Ovary (tissue), 9 donors: Measurements from ENCODE around the gene STUM. TPM values are rescaled to one million over a fixed set of nuclear protein-coding genes. Genes with fewer than 3 reads are reported as not detected.

Experiments used
- DNase-seq, 5 donors: peaks; one replicate each; pipeline ENCODE4 v3.0.0-alpha.2; 2019 to 2020
- H3K27ac ChIP-seq, 2 donors: fragments of 200-600 bp; one replicate each; pipeline versions ENCODE4 v1.5.1 to v1.8.0; 2019 to 2022
- H3K27me3 ChIP-seq: fragments of 200-600 bp; one replicate; pipeline ENCODE4 v1.8.0; 2022
- H3K36me3 ChIP-seq: fragments of 200-600 bp; sonication (generic); one replicate; pipeline ENCODE4 v1.5.1; 2019
- H3K4me1 ChIP-seq: one replicate; pipeline ENCODE4 v1.8.1; 2013; ENCODE audit warnings: mild to moderate bottlenecking, moderate library complexity; ENCODE audit not compliant: insufficient read depth
- H3K4me3 ChIP-seq: fragments of 200-600 bp; sonication (generic); one replicate; pipeline ENCODE4 v1.5.1; 2017
- H3K9me3 ChIP-seq, 2 donors: fragments of 200-600 bp in 1 of 2; sonication (generic) in 1 of 2; one replicate each; pipeline versions ENCODE4 v1.5.1 to v1.8.1; 2013 to 2019; ENCODE audit warnings: mild to moderate bottlenecking in 1 of 2, moderate library complexity in 1 of 2
- CTCF ChIP-seq, 3 donors: fragments of 450-650 bp in 2 of 3; fragments of 200-600 bp in 1 of 3; IDR thresholded peaks; one replicate each; pipeline versions ENCODE4 v1.5.1 to v1.8.0; 2016 to 2022; ENCODE audit warnings: antibody characterized with exemption in 3 of 3, mild to moderate bottlenecking in 1 of 3
- EP300 ChIP-seq: sonication (generic); formaldehyde crosslinking; IDR thresholded peaks from one replicate; pipeline ENCODE4 v1.6.1; 2017; ENCODE audit warnings: antibody characterized with exemption
- POLR2A ChIP-seq: fragments of 450-650 bp; IDR thresholded peaks from one replicate; pipeline ENCODE4 v1.6.1; 2017; ENCODE audit warnings: antibody characterized with exemption, mild to moderate bottlenecking, moderate library complexity
- WGBS, 3 donors: extraction: QIAGEN DNeasy Blood & Tissue Kit in 1 of 3; methylation state at CpG; one replicate each; pipeline versions ENCODE4 v1.1.5 to v1.1.7; 2013 to 2017; 5-methylcytosine and 5-hydroxymethylcytosine counted together
- intact Hi-C, 4 donors: fragments of 100-400 bp; cut with DNase I; formaldehyde crosslinking; loops; one replicate each; pipeline versions ENCODE4 v1.11.0 to v1.15.1; 2022 to 2023
- polyA plus RNA-seq, 2 donors: library from polyadenylated mRNA; stranded (reverse); fragments of 200-250 nt in 1 of 2; fragments of 350-450 nt in 1 of 2; fragmentation: Illumina TruSeq in 1 of 2; extraction: RNeasy Lipid Tissue Mini Kit (QIAGEN cat#74804) in 1 of 2; gene quantifications; one replicate each; pipeline ENCODE4 v1.2.3, GENCODE V29; 2013 to 2014
- total RNA-seq, 7 donors: library from RNA; depleted of rRNA in 2 of 7; stranded (reverse); fragments of >200 nt in 2 of 7; fragmentation: NEBNext Ultra II Directional in 3 of 7; extraction: Animal tissue kit (Norgen Biotek cat#: 25700) in 3 of 7; gene quantifications; one replicate each; pipeline versions ENCODE4 v1.1.0 to v1.2.4, GENCODE V29; 2016 to 2023
- donor health status: DM: no; HTN: no; CAD: no; lungs with moderate emphysema.
- donor health status: DM: no; HTN: no; CAD: no.
- donor health status: Bipolar disorder and iron deficiency.
- donor health status: DM: yes; HTN: yes; CAD: no.
- donor health status: DM: no; HTN: no; CAD: no.
- donor health status: DM: yes; HTN: yes; CAD: no.

The STUM gene
- total and polyA plus RNA-seq, 9 donors, result 0.24 to 6.1 (median 2.5) TPM

DNA sequence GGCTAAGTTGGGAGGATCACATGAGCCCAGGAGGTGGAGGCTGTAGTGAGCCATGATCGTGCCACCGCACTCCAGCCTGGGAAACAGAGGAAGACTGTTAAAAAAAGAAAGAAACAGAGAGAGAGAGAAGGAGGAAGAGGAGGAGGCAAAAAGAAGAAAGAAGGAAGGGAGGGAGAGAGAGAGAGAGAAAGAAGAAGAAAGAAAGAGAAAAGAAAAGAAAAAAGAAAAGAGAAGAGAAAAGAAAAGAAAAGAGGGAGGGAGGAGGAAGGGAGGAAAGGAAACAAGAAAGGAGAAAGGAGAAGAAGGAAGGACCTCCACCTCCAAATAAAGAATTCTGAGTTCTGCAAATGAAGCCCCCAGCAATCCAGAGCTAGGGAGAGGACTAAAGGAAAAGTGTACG lies 82.0 kb downstream of the STUM start:
- H3K27me3 ChIP-seq, result no peaks in the 10 kb centered on the region
- DNase-seq, result no peak
- no peak overlapping the region for H3K27ac ChIP-seq
- H3K4me3 ChIP-seq, result no peak overlapping the region
- H3K9me3 ChIP-seq, result no peaks in the 10 kb centered on the region
- no peak for TF ChIP-seq EP300
- TF ChIP-seq POLR2A, result no peak
- no peak for TF ChIP-seq CTCF (IDR thresholded peaks at IDR 0.05)
- 91 to 93% (median 92%) methylated on average over 3 of the region's 3 CpGs for WGBS, 3 donors
- no peaks in the 10 kb centered on the region for H3K36me3 ChIP-seq
- peaks cover 6% of the 10 kb centered on the region for H3K4me1 ChIP-seq
- intact Hi-C loops, result loop anchor here in 3 of 4 donors (5.0 to 10.0 kb wide), 5 partner anchors 83 to 914 kb away; partner anchors contain the start of gene STUM (in 1 of the 3)

DNA sequence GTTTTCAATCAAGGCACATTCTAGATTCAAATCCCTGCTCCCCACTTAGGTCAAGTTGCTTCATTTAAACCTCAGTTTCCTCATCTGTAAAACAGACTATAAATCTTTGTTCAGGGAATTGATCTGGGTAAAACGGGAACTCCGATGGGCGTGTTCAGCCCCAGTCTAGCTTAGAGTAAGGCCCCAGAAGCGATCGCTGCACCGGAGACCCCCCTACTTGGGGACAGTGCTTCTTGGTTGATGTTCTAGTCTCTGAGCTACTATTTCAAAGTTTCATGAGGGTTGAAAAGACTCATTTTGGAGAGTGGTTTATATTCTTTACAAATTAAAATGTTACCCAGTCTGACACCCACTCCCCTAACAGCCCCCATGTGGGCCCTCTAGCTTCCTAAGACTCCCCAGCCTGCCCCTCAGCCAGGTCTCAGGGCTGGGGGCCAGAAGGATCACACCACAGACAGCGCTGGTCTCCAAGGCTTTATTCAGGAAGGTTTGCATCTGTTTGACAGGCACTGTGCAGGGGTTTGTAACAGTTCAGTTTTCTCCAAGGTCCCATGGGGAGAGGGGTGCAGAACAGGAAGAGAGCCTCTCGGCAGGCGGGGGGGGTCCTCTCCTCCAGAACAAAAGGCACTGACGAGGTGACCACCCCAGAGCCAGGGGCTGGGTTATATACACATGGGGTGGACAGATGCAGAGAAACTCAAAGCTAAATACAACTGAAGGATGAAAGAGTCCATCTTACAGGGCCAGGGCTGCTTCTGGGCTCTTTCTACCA lies 82.9 kb downstream of the STUM start:
- intact Hi-C loops, result loop anchor here in 3 of 4 donors (5.0 to 10.0 kb wide), 5 partner anchors 84 to 913 kb away; partner anchors contain the start of gene STUM (in 1 of the 3)
- no peak overlapping the region for H3K27ac ChIP-seq
- TF ChIP-seq EP300, result no peak
- no peak for TF ChIP-seq CTCF (IDR thresholded peaks at IDR 0.05)
- no peak for TF ChIP-seq POLR2A
- peaks cover 3% of the 10 kb centered on the region for H3K4me1 ChIP-seq
- no peak overlapping the region for H3K4me3 ChIP-seq
- DNase-seq, result peak in 2 of 5 donors; percentile 11 to 22
- no peaks in the 10 kb centered on the region for H3K9me3 ChIP-seq
- H3K27me3 ChIP-seq, result no peaks in the 10 kb centered on the region
- 73 to 80% (median 76%) methylated on average over 10 of the region's 10 CpGs for WGBS, 3 donors
- no peaks in the 10 kb centered on the region for H3K36me3 ChIP-seq

GRCh38 chr1:226632169-226632879 lies 83.8 kb downstream of the STUM start:
- H3K27me3 ChIP-seq, result no peaks in the 10 kb centered on the region
- 87 to 89% (median 88%) methylated on average over 9 of the region's 9 CpGs for WGBS, 3 donors
- no peaks in the 10 kb centered on the region for H3K36me3 ChIP-seq
- no peaks in the 10 kb centered on the region for H3K9me3 ChIP-seq
- peak in 2 of 5 donors; percentile 14 to 24 for DNase-seq
- H3K27ac ChIP-seq, result no peak overlapping the region
- no peak for TF ChIP-seq POLR2A
- no peak for TF ChIP-seq CTCF (IDR thresholded peaks at IDR 0.05)
- TF ChIP-seq EP300, result no peak
- intact Hi-C loops, result loop anchor here in 3 of 4 donors (5.0 to 10.0 kb wide), 5 partner anchors 85 to 912 kb away; partner anchors contain the start of gene STUM (in 1 of the 3)
- no peaks in the 10 kb centered on the region for H3K4me1 ChIP-seq
- H3K4me3 ChIP-seq, result no peak overlapping the region

DNA sequence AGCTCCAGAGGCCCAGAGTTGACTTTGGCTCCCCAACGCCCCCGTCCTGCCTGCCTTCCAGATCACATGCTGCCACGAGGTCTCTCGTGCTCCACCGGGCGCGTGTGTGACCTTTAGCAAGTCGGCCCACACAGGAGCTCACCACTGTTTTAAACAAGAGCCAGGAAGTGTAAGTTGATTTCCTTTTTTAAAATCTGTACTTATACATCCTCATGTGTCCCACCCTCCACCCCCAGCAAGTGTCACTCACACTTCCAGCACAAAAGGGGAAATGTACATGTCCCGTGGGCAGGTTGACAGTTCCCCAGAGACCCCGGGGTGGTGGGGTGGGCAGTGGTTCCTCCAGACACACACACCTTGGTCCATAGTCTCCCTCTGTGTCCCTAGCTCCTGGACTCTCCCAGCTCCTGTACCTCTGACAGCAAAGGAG lies 84.4 kb downstream of the STUM start:
- no peak overlapping the region for H3K4me3 ChIP-seq
- peaks cover under 1% of the 10 kb centered on the region for H3K4me1 ChIP-seq
- H3K9me3 ChIP-seq, result no peaks in the 10 kb centered on the region
- intact Hi-C loops, result loop anchor here in 3 of 4 donors (5.0 to 10.0 kb wide), 5 partner anchors 86 to 912 kb away; partner anchors contain the start of gene STUM (in 1 of the 3)
- 76 to 88% (median 83%) methylated on average over 10 of the region's 10 CpGs for WGBS, 3 donors
- H3K27me3 ChIP-seq, result no peaks in the 10 kb centered on the region
- no peak overlapping the region for H3K27ac ChIP-seq
- no peaks in the 10 kb centered on the region for H3K36me3 ChIP-seq
- peak in 3 of 5 donors; percentile 12 to 35 (median 16) for DNase-seq
- TF ChIP-seq EP300 (no peak), CTCF (IDR thresholded peaks at IDR 0.05) (no peak), POLR2A (no peak)
